Measurements from ENCODE around the gene TUBA1A.
"Not testable (repeated sequence)": the region's sequence is repeated elsewhere in the genome, so short reads cannot be mapped to it uniquely, and the experiment has no call there.

TUBA1A gene

DNA sequence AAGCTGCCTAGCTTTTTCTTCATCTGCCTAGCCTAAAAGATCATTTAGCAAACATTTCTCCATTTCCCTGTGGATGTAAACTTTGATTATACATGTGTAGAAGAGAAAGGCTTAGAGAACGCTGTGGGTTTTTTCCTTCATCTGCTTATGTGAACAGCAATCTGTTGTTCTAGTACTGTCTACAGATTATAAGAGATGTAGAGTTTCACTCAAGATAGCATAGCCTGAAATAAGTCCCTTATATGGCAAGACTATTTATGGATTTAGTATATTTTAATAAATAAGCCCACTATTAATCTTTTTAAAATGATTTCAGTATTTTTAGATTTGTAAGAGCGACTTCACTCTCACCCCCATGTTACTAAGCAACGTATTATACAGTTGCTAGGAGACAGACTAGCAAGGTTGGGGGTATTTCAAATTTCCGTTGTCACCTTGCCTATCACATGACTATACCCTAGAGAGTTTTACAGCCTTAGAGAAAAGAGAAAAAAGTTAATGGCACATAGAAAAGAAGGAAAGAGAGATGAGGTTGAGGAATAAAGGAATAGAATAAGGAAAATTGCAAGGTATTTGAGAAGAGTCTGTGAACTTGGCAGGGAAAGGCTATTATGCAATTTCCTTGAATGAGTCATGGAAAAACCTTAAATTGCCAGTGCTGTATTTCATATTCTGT lies 12.2 kb upstream of the TUBA1A start:
- DNase-seq (ENCODE audit: low read depth): peak; percentile 92

DNA sequence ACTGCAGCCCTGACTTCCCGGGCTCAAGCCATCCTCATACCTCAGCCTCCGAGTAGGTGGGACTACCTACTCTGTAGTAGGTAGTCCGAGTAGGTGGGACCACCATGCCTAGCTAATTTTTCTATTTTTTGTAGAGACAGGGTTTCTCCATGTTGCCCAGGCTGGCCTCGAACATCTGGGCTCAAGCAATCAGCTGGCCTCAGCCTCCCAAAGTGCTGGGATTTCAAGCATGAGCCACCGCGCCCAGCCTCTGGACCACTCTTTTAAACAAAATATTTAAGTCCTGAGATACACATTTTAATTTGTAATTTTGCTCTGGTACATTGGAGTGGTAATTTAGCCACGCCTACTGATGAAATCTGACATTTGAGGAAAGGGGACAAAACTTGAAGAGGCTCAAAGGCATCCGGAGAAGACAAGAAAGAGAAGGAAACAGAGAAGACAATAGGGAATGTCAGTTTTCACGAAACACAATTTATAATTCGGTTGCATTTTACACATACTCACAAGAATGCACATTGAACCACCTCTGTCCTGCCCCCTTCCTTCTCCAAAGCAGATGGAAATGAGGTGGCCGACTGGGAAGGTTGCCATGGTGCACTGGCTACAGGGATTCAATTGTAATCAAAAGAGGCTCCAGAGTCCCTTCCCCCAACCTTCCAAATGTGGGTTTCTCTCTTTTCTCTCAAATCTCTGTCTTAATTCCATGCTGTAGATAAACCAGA lies 9.7 kb upstream of the TUBA1A start:
- peak; percentile 85 for DNase-seq (ENCODE audit: low read depth)

DNA sequence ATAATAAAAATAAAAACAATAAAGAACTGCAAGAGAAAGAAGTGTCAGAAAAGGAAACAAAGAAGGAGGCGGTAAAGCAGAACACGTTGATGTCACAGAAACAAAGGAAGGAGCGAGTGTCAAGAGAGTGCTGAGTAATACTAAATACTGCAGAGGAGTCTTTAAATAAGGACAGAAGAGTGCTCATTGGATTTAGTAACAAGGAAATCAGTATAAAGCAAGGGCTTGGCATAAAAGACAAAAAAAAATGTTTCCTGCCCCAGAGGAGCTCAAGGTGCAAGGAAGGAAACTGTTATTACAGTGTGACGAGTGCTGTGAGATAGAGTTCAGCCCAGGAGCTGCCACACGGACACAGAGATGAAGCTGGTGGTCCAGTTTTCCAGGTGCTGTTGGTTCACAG lies 8.4 kb upstream of the TUBA1A start:
- DNase-seq (ENCODE audit: low read depth): no peak

DNA sequence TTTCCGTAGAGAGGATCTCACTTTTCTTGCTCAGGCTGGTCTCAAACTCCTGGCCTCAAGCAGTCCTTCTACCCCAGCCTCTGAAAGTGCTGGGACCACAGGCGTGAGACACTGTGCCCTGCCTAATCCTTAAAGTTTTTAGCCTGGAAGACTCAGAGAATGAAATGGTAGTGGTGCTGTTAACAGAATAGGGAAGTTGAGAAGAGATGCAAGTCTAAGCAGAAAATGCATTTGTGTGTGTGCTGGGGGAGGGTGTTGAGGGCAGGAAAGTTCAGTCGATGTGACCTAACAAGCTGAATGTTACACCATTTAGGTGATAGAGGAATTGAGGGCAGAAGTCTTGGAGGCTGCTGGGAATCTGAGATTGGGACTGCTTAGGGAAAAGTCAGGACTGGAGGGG lies 6.9 kb upstream of the TUBA1A start:
- no peak for DNase-seq (ENCODE audit: low read depth)

DNA sequence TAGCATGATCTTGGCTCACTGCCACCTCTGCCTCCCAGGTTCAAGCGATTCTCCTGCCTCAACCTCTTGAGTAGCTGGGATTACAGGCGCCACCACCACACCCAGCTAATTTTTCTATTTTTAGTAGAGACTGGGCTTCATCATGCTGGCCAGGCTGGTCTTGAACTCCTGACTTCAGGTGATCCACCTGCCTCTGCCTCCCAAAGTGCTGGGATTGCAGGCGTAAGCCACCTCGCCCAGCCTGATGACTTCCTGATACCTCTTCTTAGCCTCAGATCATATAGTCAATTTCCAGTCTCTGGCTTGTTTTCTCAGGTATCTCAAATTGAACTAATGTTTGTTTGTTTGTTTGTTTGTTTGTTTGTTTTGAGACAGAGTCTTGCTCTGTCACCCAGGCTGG lies 4.9 kb upstream of the TUBA1A start:
- not testable (repeated sequence) for DNase-seq (ENCODE audit: low read depth)

DNA sequence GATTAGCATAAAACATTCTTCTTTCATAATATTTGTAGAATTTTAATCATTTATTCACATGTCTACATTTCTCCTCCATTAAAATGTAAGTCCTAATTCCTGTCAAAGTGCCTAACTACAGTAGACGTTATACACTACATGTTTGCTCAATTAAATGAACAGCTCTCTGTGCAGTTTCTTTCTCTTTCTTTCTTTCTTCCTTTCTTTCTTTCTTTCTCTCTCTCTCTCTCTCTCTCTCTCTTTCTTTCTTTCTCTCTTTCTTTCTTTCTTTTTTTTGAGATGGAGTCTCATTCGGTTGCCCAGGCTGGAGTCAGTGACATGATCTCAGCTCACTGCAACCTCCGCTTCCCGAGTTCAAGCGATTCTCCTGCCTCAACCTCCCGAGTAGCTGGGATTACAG lies 2.6 kb upstream of the TUBA1A start:
- DNase-seq (ENCODE audit: low read depth): not testable (repeated sequence)

DNA sequence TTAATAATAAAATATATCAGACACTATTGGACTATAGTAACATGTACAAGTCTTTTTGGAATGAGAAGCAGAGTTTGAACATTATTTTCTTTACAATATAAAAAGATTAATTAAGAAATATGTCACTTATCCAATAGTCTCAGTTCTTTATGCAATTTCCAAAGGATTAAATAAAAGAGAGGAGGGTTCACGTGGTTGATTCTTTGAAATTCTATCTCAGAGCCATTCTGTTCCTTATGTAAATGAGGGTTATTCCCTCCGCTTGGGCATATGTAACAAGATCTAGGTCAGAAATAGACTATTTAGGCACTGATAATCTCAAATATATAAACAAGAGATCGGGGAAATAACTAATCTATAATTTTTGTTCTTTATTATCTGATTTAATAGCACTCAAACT lies 2.1 kb upstream of the TUBA1A start:
- no peak for DNase-seq (ENCODE audit: low read depth)

DNA sequence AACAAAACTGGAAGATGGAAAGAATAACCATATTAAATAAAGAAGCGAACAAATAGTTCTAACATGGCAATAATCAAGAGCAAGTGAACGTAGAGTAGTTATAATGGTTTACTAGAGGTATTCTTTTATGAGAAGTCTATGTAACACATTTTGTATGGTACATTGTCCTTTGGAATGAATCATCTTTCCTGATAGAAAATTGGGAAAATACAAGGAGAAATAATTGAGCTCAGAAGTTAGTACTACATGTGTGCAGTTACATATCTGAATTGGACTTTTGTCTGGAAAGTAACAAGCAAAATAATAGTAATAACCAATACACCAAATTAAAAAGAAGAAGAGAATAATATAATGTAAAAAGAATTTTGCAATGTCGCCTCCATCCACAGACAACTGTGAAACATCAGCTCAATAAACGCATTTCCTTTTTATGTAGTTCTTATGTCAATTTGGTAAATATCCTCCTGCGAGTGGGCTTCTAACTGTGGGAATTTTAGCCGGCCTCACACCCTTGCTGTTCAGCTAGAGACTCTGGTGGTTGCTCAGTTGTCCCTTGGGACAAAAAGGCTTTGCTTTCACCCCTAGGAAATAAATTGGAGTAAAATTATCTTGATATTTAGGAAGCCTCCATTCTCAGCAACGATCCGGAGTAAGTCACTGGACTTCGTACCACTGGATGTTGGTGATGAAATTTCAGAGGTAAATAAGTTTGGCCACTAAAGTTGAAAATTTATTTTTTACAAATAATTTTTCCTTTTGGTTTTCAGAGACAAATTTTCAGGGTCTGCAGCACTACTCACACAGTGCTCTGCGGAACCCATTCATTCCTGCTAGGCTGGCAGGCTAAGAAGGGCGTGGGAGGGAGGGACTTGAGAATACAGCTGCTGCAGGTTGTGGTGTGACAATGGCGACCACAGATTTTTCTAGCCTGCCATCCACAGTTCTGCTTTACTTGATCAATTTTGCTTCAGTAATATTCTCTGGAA lies 1.1 kb upstream of the TUBA1A start:
- no peak for DNase-seq (ENCODE audit: low read depth)

DNA sequence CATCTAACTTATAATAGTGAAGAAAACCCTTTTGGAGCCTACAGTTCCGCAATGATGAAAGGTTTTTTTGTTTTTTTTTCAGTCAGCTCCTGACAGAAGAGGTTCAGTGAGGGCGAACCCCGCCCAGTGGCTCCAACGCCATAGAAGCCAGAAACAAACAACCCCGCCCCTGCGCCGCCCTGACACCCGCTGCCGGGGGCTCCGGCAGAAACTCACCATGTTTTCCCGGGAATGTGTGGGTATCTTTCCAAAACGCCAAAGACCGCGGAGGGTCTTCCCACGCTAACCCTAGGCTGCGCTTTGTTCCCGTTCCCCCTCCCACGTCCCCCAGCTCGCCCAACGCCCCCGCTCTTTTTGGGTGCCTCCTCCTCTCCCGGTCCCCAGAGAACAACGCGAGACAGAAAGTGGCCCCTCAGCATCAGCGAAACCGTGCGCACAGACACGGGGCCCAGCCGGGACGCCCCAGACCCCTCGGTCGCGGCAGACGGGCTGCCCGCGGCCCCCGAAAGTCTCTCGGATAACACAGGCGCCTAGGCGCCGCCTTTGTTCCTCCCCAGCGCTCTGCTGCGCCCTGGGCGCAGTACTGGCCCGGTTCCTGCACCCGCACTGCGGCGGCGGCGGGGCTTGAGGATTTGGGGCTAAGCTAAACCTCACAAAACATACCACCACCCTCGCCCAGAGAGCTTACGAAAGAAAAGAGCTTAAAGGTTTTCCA lies 522 bp downstream of the TUBA1A start:
- peak; percentile 59 for DNase-seq (ENCODE audit: low read depth)

DNA sequence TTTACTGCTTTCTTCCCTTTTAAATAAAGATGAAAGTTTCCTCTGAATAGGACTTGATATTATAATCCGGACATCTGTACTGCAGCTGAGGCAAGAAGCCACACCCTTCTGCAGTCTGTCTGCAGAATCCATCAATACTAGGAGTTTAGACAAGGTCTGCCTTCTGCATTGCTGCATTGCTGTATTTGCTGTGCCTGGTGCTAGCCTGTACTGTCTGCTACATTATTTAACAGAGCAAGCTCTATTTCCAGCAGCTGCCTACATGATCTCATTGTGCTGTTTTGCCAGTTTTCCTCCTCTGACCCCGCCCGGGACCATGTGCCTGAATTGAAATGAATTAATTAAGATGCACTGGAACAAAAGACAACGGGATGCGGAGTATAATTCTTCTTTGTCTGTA lies 1.7 kb downstream of the TUBA1A start:
- peak; percentile 61 for DNase-seq (ENCODE audit: low read depth)

DNA sequence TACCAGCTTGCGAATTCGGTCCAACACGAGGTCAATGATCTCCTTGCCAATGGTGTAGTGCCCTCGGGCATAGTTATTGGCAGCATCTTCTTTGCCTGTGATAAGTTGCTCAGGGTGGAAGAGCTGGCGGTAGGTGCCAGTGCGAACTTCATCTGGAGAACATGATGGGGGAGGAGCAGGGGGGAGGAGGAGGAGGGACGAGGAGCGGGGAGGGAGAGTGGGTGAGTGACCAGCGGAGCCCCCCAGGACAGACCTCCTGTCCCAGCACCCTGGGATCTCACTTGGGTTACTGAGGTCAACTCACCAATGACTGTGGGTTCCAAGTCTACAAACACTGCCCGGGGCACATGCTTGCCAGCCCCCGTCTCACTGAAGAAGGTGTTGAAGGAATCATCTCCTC lies 2.6 kb downstream of the TUBA1A start:
- DNase-seq (ENCODE audit: low read depth): not testable (repeated sequence)

DNA sequence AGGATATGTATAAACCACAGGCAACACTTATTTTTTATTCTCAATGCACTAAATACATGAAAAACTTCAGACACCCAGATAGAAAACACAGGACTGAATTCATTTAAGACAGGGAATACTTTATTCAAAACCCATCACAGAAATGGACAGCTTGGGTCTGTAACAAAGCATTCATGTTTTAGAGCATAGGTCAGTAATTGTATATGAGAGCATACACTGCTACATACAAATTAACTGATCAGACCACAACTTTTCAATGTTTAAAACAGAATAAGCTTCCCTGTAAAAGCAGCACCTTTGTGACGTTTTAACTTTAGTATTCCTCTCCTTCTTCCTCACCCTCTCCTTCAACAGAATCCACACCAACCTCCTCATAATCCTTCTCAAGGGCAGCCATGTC lies 4.2 kb downstream of the TUBA1A start:
- not testable (repeated sequence) for DNase-seq (ENCODE audit: low read depth)

DNA sequence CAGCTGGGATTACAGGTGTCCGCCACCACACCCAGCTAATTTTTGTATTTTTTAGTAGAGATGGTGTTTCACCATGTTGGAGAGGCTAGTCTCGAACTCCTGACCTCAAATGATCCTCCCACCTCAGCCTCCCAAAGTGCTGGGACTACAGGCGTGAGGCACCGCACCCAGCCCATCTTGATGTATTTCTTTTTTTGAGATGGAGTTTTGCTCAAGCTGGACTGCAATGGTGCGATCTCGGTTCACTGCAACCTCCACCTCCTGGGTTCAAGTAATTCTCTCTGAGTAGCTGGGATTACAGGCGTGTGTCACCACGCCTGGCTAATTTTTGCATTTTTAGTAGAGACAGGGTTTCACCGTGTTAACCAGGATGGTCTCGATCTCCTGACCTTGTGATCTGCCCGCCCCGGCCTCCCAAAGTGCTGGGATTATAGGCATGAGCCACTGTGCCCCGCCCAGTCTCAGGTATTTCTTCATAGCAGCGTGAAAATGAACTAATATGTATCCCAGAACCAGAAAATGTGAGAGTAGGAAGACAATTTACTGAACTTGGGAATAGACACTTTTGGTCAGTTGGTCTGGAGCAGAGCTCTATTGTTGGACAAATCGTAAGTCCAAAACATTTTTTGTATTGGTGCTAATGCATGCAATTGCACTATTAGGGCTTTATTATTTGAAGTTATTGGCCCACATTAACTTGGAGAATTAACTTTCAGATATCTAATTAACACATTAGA lies 5.5 kb downstream of the TUBA1A start:
- DNase-seq (ENCODE audit: low read depth): not testable (repeated sequence)

DNA sequence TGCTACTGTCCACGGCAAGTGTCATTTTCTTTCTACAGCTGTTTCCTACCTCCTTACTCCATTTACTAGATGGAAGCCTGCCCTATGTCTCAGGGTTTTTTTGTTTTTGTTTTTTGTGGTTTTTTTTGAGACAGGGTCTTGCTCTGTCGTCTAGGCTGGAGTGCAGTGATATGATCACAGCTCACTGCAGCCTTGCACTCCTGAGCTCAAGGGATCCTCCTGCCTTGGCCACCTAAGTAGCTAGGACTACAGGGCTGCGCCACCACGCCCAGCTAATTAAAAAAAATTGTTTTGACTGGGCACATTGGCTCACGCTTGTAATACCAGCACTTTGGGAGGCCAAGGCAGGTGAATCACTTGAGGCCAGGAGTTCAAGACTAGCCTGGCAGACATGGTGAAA lies 14.7 kb downstream of the TUBA1A start:
- DNase-seq (ENCODE audit: low read depth): no peak

DNA sequence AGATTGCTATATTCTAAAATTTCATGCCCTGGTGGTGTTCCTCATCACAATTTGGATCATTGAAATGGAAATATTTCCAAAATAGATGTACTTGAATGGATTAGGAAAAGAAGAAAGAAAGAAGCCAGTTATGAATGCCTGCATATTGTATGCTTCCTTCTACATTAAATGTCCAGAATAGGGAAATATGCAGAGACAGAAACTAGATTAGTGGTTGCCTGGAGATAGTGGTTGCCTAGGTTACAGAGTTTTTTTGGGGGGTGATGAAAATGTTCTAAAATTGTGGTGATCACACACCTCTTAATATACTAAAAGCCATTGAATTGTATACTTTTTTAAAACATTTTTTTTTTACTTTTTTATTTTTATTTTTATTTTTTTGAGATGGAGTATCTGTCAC lies 18.0 kb downstream of the TUBA1A start:
- DNase-seq (ENCODE audit: low read depth): no peak

DNA sequence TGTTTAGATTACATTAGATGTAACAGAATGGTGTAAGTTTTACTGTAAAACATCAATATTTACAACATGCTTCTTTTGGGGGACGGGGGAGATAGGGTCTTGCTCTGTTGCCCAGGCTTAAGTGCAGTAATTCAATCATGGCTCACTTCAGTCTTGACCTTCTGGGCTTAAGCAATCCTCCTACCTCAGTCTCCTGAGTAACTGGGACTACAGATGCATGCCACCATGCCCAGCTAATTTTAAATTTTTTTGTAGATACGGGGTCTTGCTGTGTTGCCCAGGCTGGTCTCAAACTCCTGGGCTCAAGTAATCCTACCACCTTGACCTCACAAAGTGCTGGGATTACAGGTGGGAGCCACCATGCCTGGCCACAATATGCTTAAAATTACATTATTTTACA lies 23.8 kb downstream of the TUBA1A start:
- no peak for DNase-seq (ENCODE audit: low read depth)

DNA sequence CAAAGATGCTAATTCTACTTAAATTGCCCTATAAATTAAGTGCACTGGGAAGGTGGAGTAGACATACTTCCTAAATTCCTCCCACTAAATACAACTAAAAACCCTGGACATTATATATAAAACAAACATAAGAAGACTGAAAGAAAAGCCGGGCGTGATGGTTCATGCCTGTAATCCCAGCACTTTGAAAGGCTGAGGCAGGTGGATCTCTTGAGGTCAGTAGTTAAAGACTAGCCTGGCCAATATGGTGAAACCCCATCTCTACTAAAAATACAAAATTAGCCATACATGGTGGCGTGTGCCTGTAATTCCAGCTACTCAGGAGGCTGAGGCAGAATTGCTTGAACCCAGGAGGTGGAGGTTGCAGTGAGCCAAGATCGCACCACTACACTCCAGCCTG lies 27.0 kb downstream of the TUBA1A start:
- not testable (repeated sequence) for DNase-seq (ENCODE audit: low read depth)

DNA sequence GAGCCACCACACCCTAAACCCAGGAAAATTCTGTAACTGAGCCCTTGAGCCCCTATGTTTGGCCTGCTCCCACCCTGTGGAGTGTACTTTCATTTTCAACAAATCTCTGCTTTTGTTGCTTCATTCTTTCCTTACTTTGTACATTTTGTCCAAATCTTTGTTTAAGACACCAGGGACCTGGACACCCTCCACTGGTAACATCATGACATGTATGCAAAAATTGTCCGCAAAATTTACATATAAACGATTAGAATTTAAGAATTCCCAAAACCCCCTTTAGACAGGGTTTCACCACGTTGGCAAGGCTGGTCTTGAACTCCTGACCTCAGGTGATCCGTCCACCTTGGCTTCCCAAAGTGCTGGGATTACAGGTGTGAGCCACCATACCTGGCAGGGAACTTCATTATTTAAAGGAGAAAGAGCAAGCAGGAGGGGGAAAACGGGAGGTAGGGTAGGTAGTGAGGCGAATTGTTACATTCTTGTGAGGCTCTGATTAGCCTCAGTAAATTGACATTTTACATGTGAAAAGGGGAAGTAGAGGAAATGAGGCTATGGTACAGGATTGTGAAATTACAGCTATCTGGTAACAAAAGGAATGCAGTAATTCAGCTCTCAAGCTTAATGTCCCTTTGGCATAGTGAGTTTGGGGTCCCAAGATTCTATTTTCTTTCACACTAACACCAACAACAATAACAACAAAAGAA lies 27.6 kb downstream of the TUBA1A start:
- no peak for DNase-seq (ENCODE audit: low read depth)

DNA sequence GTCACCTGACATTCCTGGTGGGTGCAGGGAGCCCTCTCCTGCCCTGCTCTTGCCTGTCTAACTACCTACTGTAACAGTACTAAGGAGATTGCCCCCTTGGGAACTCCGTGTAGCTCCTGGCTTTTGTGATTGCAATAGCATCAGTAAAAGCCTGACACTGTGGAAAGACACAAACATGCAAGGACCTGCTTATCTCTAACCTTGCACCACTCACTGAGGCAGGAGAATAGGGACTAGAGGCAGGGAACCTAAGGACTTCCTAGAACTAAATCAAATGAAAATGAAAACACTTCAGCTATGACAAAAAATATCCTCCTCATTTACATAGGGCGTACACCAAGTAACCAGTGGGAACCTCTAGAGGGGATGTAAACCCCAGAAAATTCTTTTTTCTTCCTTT lies 28.5 kb downstream of the TUBA1A start:
- no peak for DNase-seq (ENCODE audit: low read depth)

DNA sequence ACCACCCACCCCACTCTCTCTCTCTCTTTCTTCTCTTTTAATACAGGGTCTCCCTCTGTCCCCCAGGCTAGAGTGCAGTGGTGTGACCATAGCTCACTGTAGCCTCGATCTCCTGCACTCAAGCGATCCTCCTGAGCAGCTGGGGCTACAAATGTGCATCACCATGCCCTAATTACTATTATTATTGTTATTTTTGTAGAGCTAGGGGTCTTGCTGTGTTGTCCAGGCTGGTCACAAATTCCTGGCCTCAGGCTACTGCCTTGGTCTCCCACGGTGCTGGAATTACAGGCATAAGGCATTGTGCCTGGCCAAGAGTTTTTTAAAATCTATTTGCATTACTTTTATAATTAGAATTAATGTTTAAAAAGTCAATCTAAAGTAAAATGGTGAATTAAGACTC lies 34.7 kb downstream of the TUBA1A start:
- no peak for DNase-seq (ENCODE audit: low read depth)

DNA sequence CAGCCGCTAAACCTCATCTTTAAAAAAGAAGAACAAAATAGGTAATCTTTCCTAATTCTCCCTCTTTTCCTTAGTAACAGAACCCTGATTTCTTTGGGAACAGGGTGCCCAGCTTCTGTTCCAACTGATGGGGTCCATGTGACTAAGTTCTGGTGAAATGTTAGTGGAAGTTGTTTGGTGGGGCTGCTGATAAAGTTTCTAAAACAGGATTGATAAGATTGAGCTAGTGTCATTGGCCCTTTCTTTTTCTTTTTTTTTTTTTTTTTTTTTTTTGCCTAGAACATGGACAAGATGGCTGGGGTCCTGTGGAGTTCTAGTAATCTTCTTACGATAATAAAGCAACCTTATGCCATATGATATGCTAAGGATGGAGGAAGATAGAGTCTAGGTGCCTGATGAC lies 41.5 kb downstream of the TUBA1A start:
- no peak for DNase-seq (ENCODE audit: low read depth)
